ENCODE results near the gene C17orf67.

- TF ChIP-seq CTCF (conservative IDR thresholded peaks at IDR 0.05) (no peak), ZFX (IDR thresholded peaks at IDR 0.05) (no peak)
Measured at GRCh38 chr17:56842577-56842976, 8.9 kb upstream of the C17orf67 start.
